Hepatocyte (in vitro differentiated cells): ENCODE data around the gene FRS2. TPM values are rescaled to one million over a fixed set of nuclear protein-coding genes. Genes with fewer than 3 reads are reported as not detected.
"Not testable (repeated sequence)": the region's sequence is repeated elsewhere in the genome, so short reads cannot be mapped to it uniquely, and the experiment has no call there.

Source experiments
- DNase-seq: peaks from one replicate; pipeline ENCODE4 v3.0.0-alpha.2; 2016; ENCODE audit warnings: low spot score
- H2AFZ ChIP-seq: fragments of 200-600 bp; sonication (generic); 2 replicates; pipeline ENCODE4 v1.6.0; 2016; ENCODE audit warnings: antibody characterized with exemption, mild to moderate bottlenecking
- H3K27ac ChIP-seq: fragments of 200-600 bp; sonication (generic); 2 replicates; pipeline ENCODE4 v1.5.1; 2016; ENCODE audit warnings: mild to moderate bottlenecking
- H3K27me3 ChIP-seq: fragments of 200-600 bp; sonication (generic); 2 replicates; pipeline ENCODE4 v1.6.1; 2016
- H3K36me3 ChIP-seq: fragments of 200-600 bp; sonication (generic); replicated peaks from 2 replicates; pipeline ENCODE4 v1.5.1; 2016; ENCODE audit warnings: low read depth; ENCODE audit not compliant: insufficient read depth
- H3K4me1 ChIP-seq: fragments of 200-600 bp; sonication (generic); 2 replicates; pipeline ENCODE4 v1.5.1; 2016; ENCODE audit warnings: mild to moderate bottlenecking, moderate library complexity; ENCODE audit not compliant: insufficient read depth
- H3K4me2 ChIP-seq: fragments of 200-600 bp; sonication (generic); 2 replicates; pipeline ENCODE4 v1.6.0; 2016
- H3K4me3 ChIP-seq: fragments of 200-600 bp; sonication (generic); 2 replicates; pipeline ENCODE4 v1.5.1; 2016; ENCODE audit warnings: mild to moderate bottlenecking
- H3K79me2 ChIP-seq: fragments of 200-600 bp; sonication (generic); 2 replicates; pipeline ENCODE4 v1.6.0; 2017; ENCODE audit warnings: mild to moderate bottlenecking
- H3K9me2 ChIP-seq: fragments of 200-600 bp; sonication (generic); replicated peaks from 2 replicates; pipeline ENCODE4 v1.6.0; 2017; ENCODE audit warnings: mild to moderate bottlenecking; ENCODE audit not compliant: insufficient read depth
- H3K9me3 ChIP-seq: fragments of 200-600 bp; sonication (generic); 2 replicates; pipeline ENCODE4 v1.5.1; 2016; ENCODE audit warnings: low read depth, mild to moderate bottlenecking
- H4K20me1 ChIP-seq: fragments of 200-600 bp; sonication (generic); 2 replicates; pipeline ENCODE4 v1.6.0; 2016; ENCODE audit warnings: mild to moderate bottlenecking; ENCODE audit not compliant: insufficient read depth, poor library complexity, severe bottlenecking
- CTCF ChIP-seq: fragments of 200-600 bp; sonication (generic); IDR thresholded peaks from 2 replicates; pipeline ENCODE4 v1.5.1; 2016; ENCODE audit warnings: antibody characterized with exemption, mild to moderate bottlenecking; ENCODE audit not compliant: poor library complexity
- EZH2 ChIP-seq: fragments of 200-600 bp; sonication (generic); IDR thresholded peaks from 2 replicates; pipeline ENCODE4 v1.6.1; 2016; ENCODE audit warnings: antibody characterized with exemption, mild to moderate bottlenecking, borderline replicate concordance
- EZH2phosphoT487 ChIP-seq: fragments of 200-600 bp; sonication (generic); IDR thresholded peaks from one replicate; pipeline ENCODE4 v1.6.1; 2018; ENCODE audit warnings: antibody characterized with exemption, mild to moderate bottlenecking, low read depth, moderate library complexity; ENCODE audit not compliant: unreplicated experiment, severe bottlenecking
- WGBS: methylation state at CpG from one replicate; pipeline ENCODE4 v1.1.6; 2016; ENCODE audit warnings: low lambda C conversion rate; ENCODE audit errors: missing lambda C conversion rate; 5-methylcytosine and 5-hydroxymethylcytosine counted together
- polyA plus RNA-seq: library from polyadenylated mRNA; unstranded; fragments of >200 nt; fragmentation: Nextera tagmentation; extraction: Ambion mirVana; gene quantifications from 2 replicates; pipeline ENCODE4 v1.2.1, GENCODE V29; 2016
- total RNA-seq: library from RNA; depleted of rRNA; stranded (reverse); fragments of >200 nt; gene quantifications from 2 replicates; pipeline ENCODE4 v1.2.3, GENCODE V29; 2014

FRS2 gene
- total and polyA plus RNA-seq, 2 experiments from 2014 or later: 14.7 to 76.4 TPM

GRCh38 chr12:69601962-69602685 is 131.9 kb downstream of the FRS2 start:
- Histone ChIP-seq H3K9me3 (no peaks in the 10 kb centered on the region), H2AFZ (no peak overlapping the region), H3K27ac (no peak overlapping the region), H3K4me1 (no peaks in the 10 kb centered on the region), H3K4me2 (no peak overlapping the region), H3K36me3 (no peaks in the 10 kb centered on the region), H3K4me3 (no peak overlapping the region), H3K27me3 (no peaks in the 10 kb centered on the region), H3K9me2 (no peaks in the 10 kb centered on the region), H3K79me2 (no peaks in the 10 kb centered on the region), H4K20me1 (no peaks in the 10 kb centered on the region)
- over 99% methylated on average over 6 of the region's 6 CpGs for WGBS
- no peak for DNase-seq
- TF ChIP-seq EZH2 (no peak), CTCF (no peak), EZH2phosphoT487 (no peak)

DNA sequence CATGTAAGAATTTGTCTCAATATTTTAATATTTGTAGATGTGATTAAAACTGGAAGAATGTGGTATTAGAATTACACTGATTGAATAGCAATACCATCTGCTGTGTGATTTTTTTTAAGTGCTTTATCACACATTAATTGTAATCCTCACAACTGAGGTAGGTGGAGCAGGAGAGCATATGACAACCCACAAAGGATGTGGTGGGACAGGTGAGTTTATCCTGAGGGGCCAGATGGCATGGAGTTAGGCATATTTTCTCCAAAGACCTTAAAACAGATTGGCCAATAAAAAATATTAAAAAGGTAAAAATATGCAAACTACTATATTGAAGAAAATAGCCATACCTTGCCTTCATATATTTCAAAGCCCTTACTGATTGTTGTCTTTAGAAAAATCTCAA is 132.8 kb downstream of the FRS2 start:
- H3K9me3 ChIP-seq: no peaks in the 10 kb centered on the region
- no peaks in the 10 kb centered on the region for H4K20me1 ChIP-seq
- H3K9me2 ChIP-seq: no peaks in the 10 kb centered on the region
- no peak overlapping the region for H3K4me2 ChIP-seq
- H3K79me2 ChIP-seq: no peaks in the 10 kb centered on the region
- no peak overlapping the region for H2AFZ ChIP-seq
- no peak overlapping the region for H3K4me3 ChIP-seq
- H3K27me3 ChIP-seq: no peaks in the 10 kb centered on the region
- no peaks in the 10 kb centered on the region for H3K4me1 ChIP-seq
- DNase-seq: no peak
- H3K36me3 ChIP-seq: no peaks in the 10 kb centered on the region
- no peak for TF ChIP-seq EZH2phosphoT487
- TF ChIP-seq EZH2: no peak
- TF ChIP-seq CTCF: no peak
- no peak overlapping the region for H3K27ac ChIP-seq

- not testable (repeated sequence) for H4K20me1 ChIP-seq, H3K4me3 ChIP-seq, H3K4me1 ChIP-seq, H3K4me2 ChIP-seq, H3K27ac ChIP-seq, H3K9me2 ChIP-seq, H3K36me3 ChIP-seq, H3K27me3 ChIP-seq, H3K79me2 ChIP-seq, H3K9me3 ChIP-seq, DNase-seq, H2AFZ ChIP-seq
- 98% methylated on average over 4 of the region's 6 CpGs for WGBS
Observed at GRCh38 chr12:69603556-69603955, 133.4 kb downstream of the FRS2 start.

GRCh38 chr12:69604275-69604674 is 134.1 kb downstream of the FRS2 start:
- H2AFZ ChIP-seq, DNase-seq, H4K20me1 ChIP-seq, H3K4me1 ChIP-seq, H3K9me3 ChIP-seq, H3K4me2 ChIP-seq, H3K4me3 ChIP-seq, H3K27ac ChIP-seq, H3K36me3 ChIP-seq, H3K9me2 ChIP-seq, H3K27me3 ChIP-seq, H3K79me2 ChIP-seq: not testable (repeated sequence)
- WGBS: 82% methylated on average over 3 of the region's 3 CpGs

GRCh38 chr12:69608114-69608513 is 137.9 kb downstream of the FRS2 start:
- H3K9me2 ChIP-seq: no peaks in the 10 kb centered on the region
- no peaks in the 10 kb centered on the region for H3K9me3 ChIP-seq
- H3K4me1 ChIP-seq: no peaks in the 10 kb centered on the region
- H3K27me3 ChIP-seq: no peaks in the 10 kb centered on the region
- H3K4me3 ChIP-seq: no peak overlapping the region
- TF ChIP-seq CTCF (no peak), EZH2 (no peak), EZH2phosphoT487 (no peak)
- no peak for DNase-seq
- H2AFZ ChIP-seq: no peak overlapping the region
- no peak overlapping the region for H3K27ac ChIP-seq
- H3K36me3 ChIP-seq: no peaks in the 10 kb centered on the region
- H4K20me1 ChIP-seq: no peaks in the 10 kb centered on the region
- no peaks in the 10 kb centered on the region for H3K79me2 ChIP-seq
- 79% methylated on average over 2 of the region's 2 CpGs for WGBS
- H3K4me2 ChIP-seq: no peak overlapping the region
